Small intestine (tissue), 7 donors: Measurements from ENCODE around the gene WNT3A. TPM values are rescaled to one million over a fixed set of nuclear protein-coding genes. Genes with fewer than 3 reads are reported as not detected.

Source experiments
- DNase-seq, 2 donors: peaks; one replicate each; pipeline versions ENCODE4 v3.0.0 to v3.0.0-alpha.2; 2013
- FAIRE-seq: peaks from 2 replicates; lab custom pipeline; 2012; peaks lifted over from hg19 to GRCh38; lab: Jason Lieb, UNC
- H3K27ac ChIP-seq, 3 donors: one replicate each; pipeline ENCODE4 v1.5.1; 2013; ENCODE audit warnings: low read length in 2 of 3, mild to moderate bottlenecking in 2 of 3, control low read depth in 1 of 3, inconsistent platforms in 1 of 3, low read depth in 1 of 3, moderate library complexity in 1 of 3
- H3K27me3 ChIP-seq, 3 donors: one replicate each; pipeline ENCODE4 v1.6.1; 2013; ENCODE audit warnings: low read length in 3 of 3, inconsistent platforms in 1 of 3; ENCODE audit not compliant: control insufficient read depth in 3 of 3, insufficient read depth in 3 of 3
- H3K36me3 ChIP-seq, 3 donors: one replicate each; pipeline ENCODE4 v1.6.1; 2013; ENCODE audit warnings: low read length in 3 of 3, inconsistent platforms in 1 of 3, low read depth in 1 of 3, mild to moderate bottlenecking in 1 of 3, moderate library complexity in 1 of 3; ENCODE audit not compliant: control insufficient read depth in 3 of 3, insufficient read depth in 2 of 3
- H3K4me1 ChIP-seq, 3 donors: one replicate each; pipeline ENCODE4 v1.6.1; 2013; ENCODE audit warnings: low read length in 2 of 3, inconsistent platforms in 1 of 3, low read depth in 1 of 3, mild to moderate bottlenecking in 1 of 3, moderate library complexity in 1 of 3; ENCODE audit not compliant: control insufficient read depth in 3 of 3, insufficient read depth in 2 of 3
- H3K4me3 ChIP-seq, 3 donors: one replicate each; pipeline ENCODE4 v1.5.1; 2013; ENCODE audit warnings: low read length in 3 of 3, control low read depth in 1 of 3, inconsistent platforms in 1 of 3, low read depth in 1 of 3, mild to moderate bottlenecking in 1 of 3, moderate library complexity in 1 of 3
- H3K9me3 ChIP-seq, 2 donors: one replicate each; pipeline ENCODE4 v1.6.1; 2013; ENCODE audit warnings: low read depth in 1 of 2, low read length in 1 of 2; ENCODE audit not compliant: control insufficient read depth in 2 of 2, insufficient read depth in 1 of 2
- WGBS, 3 donors: extraction: QIAGEN DNeasy Blood & Tissue Kit; methylation state at CpG; one replicate each; pipeline ENCODE4 v1.1.7; 2013; 5-methylcytosine and 5-hydroxymethylcytosine counted together
- polyA plus RNA-seq, 4 donors: library from polyadenylated mRNA; stranded (reverse) in 3 of 4; unstranded in 1 of 4; fragments of 200-250 nt in 3 of 4; fragments of 120-200 nt in 1 of 4; gene quantifications; one replicate each; pipeline versions ENCODE4 v1.2.1 to v1.2.3, GENCODE V29; 2013
- donor health status: healthy with polysubstance abuse.
- donor health status: control.
- donor health status: control.
- donor health status: Bipolar disorder and iron deficiency.
- donor health status: healthy.

WNT3A gene
- polyA plus RNA-seq, 4 donors = 0.01 TPM; not detected in 3

GRCh38 chr1:228031276-228031995 lies 24.6 kb downstream of the WNT3A start:
- no peak overlapping the region for H3K27ac ChIP-seq
- DNase-seq = no peak

GRCh38 chr1:228032041-228032440 lies 25.2 kb downstream of the WNT3A start:
- Histone ChIP-seq H3K36me3 (no peaks in the 10 kb centered on the region), H3K27me3 (peaks cover 0 to 16% (median 7%) of the 10 kb centered on the region in 3 donors), H3K4me3 (no peak overlapping the region), H3K27ac (no peak overlapping the region), H3K9me3 (no peaks in the 10 kb centered on the region), H3K4me1 (no peaks in the 10 kb centered on the region)
- DNase-seq = no peak
- WGBS, 3 donors = 74 to 79% (median 78%) methylated on average over 5 of the region's 5 CpGs
- FAIRE-seq = no peak

More at GRCh38 chr1:228031276-228031995, 24.6 kb downstream of the WNT3A start:
- Histone ChIP-seq H3K4me3 (no peak overlapping the region), H3K4me1 (no peaks in the 10 kb centered on the region), H3K9me3 (no peaks in the 10 kb centered on the region), H3K36me3 (no peaks in the 10 kb centered on the region), H3K27me3 (peaks cover 0 to 11% (median 3%) of the 10 kb centered on the region in 3 donors)
- 76 to 86% (median 84%) methylated on average over 9 of the region's 9 CpGs for WGBS, 3 donors
- FAIRE-seq = no peak

DNA sequence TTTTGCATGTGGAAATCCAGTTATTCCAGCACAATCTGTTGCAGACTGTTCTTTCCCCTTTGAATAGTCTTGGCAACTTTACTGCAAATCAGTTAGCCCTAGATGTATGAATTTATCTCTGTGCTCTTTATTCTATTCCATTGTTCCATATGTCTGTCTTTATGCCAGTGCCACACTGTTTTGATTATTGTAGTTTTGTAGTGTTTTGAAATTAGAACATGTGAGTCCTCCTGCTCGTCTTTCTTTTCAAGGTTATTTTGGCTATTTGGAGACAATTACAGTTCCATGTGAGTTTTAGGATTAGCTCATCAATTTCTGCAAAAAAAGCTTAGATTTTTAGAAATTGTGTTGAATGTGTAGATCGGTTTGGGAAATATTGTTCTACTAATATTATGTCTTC lies 26.6 kb downstream of the WNT3A start:
- H3K4me3 ChIP-seq = no peak overlapping the region
- H3K27me3 ChIP-seq = peaks cover 0 to 28% (median 16%) of the 10 kb centered on the region in 3 donors
- WGBS, 3 donors = 80 to 85% (median 82%) methylated on average over 2 of the region's 2 CpGs
- no peak for FAIRE-seq
- no peak for DNase-seq
- H3K9me3 ChIP-seq = no peaks in the 10 kb centered on the region
- no peak overlapping the region for H3K27ac ChIP-seq
- H3K36me3 ChIP-seq = no peaks in the 10 kb centered on the region
- H3K4me1 ChIP-seq = no peaks in the 10 kb centered on the region

GRCh38 chr1:228034954-228035837 lies 28.4 kb downstream of the WNT3A start:
- FAIRE-seq (no peak), DNase-seq (no peak)

DNA sequence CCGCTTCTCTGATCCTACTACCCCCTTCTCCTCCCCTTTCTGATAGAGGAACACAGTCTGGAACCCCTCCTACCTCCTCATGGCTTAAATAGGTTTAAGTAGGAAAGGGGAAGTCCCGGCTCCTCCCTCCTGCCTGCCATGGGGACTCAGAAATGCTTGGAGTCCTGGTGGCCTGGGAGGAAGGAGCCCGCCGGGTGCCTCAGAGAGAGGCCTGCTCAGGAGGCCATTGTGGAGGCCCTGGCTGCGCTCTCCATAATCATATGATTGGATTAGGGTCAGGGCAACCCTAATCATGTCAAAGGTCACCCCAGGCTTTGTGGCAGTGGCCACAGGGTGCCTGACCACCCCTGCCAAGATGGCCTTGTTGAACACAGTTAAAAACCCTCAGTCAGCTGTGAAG lies 29.0 kb downstream of the WNT3A start:
- no peak for DNase-seq
- Histone ChIP-seq H3K36me3 (no peaks in the 10 kb centered on the region), H3K4me3 (no peak overlapping the region), H3K27ac (no peak overlapping the region), H3K9me3 (no peaks in the 10 kb centered on the region), H3K27me3 (peaks cover 0 to 44% (median 24%) of the 10 kb centered on the region in 3 donors), H3K4me1 (no peaks in the 10 kb centered on the region)
- no peak for FAIRE-seq
- WGBS, 3 donors = 70 to 95% (median 88%) methylated on average over 4 of the region's 5 CpGs

More at GRCh38 chr1:228034954-228035837, 28.4 kb downstream of the WNT3A start:
- Histone ChIP-seq H3K4me3 (no peak overlapping the region), H3K9me3 (no peaks in the 10 kb centered on the region), H3K4me1 (no peaks in the 10 kb centered on the region), H3K27ac (no peak overlapping the region), H3K36me3 (no peaks in the 10 kb centered on the region), H3K27me3 (peaks cover 0 to 44% (median 24%) of the 10 kb centered on the region in 3 donors)
- WGBS, 3 donors = 77 to 83% (median 77%) methylated on average over 16 of the region's 16 CpGs

GRCh38 chr1:228036701-228037231 lies 30.0 kb downstream of the WNT3A start:
- no peaks in the 10 kb centered on the region for H3K9me3 ChIP-seq
- H3K4me3 ChIP-seq = no peak overlapping the region
- H3K27me3 ChIP-seq = peaks cover 0 to 47% (median 24%) of the 10 kb centered on the region in 3 donors
- H3K4me1 ChIP-seq = no peaks in the 10 kb centered on the region
- DNase-seq = no peak
- H3K27ac ChIP-seq = no peak overlapping the region
- no peak for FAIRE-seq
- 26 to 81% (median 64%) methylated on average over 7 to 8 of the region's 8 CpGs for WGBS, 3 donors
- no peaks in the 10 kb centered on the region for H3K36me3 ChIP-seq

- DNase-seq (peak in 1 of 2 donors; percentile 41), FAIRE-seq (no peak)
- peaks cover 0 to 45% (median 24%) of the 10 kb centered on the region in 3 donors for H3K27me3 ChIP-seq
- H3K36me3 ChIP-seq = no peaks in the 10 kb centered on the region
- H3K4me3 ChIP-seq = no peak overlapping the region
- H3K4me1 ChIP-seq = no peaks in the 10 kb centered on the region
- H3K27ac ChIP-seq = no peak overlapping the region
- H3K9me3 ChIP-seq = no peaks in the 10 kb centered on the region
- WGBS, 3 donors = 6 to 10% (median 7%) methylated on average over 73 to 80 of the region's 80 CpGs
Measured at GRCh38 chr1:228037401-228038386, 30.9 kb downstream of the WNT3A start.
